GM19025 (cell line): ENCODE measurements around the gene ZBTB33.

ENCODE experiments used
- ATAC-seq: cut with Tn5 transposase; IDR thresholded peaks from one replicate; pipeline ENCODE4 v1.9.1; 2021; ENCODE audit warnings: mild to moderate bottlenecking, low read depth, moderate library complexity; ENCODE audit not compliant: unreplicated experiment

Gene ZBTB33

DNA sequence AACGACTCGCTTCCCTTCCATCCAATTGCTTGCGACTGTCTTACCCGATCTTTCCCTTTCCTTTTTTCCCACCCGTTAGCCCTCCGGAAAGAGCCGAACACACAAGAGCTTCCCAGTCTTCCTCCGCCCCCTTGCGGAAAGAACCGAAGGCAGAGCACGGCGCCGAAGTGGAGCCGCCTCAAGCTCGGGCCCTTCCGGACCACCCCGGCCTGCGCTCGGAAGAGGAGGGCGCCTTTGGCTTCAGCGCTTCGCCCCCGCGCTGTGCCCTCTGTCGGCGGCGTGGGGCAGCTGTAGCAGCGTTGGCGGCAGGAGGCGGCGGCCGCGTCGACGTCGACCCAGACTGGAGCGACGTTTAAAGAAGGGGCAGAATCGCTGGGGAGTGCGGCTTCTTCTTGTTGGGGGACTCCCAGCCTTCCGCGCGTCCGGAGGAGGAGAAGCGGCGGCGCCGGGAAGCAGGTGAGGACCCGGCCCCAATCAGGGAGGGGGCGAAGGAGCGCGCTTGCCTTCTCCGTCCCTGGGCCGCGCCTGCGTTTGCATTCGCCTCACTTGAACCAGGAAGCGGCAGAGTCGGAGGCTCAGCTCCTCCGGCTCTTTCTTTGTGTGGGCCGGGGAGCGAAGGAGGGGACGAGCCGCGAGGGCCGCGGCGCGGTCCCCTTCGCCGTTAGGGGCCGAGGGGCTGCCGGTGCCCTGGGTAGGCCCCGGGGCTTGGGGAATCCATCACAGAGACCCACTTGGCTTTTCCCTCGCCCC lies at the start of gene ZBTB33:
Gene ZBTB33 (plus strand): TSS at position 291 of the 750 bp plus-strand sequence. CDS start 2,604 bp downstream, outside the sequence.
- peak; percentile 98 for ATAC-seq

DNA sequence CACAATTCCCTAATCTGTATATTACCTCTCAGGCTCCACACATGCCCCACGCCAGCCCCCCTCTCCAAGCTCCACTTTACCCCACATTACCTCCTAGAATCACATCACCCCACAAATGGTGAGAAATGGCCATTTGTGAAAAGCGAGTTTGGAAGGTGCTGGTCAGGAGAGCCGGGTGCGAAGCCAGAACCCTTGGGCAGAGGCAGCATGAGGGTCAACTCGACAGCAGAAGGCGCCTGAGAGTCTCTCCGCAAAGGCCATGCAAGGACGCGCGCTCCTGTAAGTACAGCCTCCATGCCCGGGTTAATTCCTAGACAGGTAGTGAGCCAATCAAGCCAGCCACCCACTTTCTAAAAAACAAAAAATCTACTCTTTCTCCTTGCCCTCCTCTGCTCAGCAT lies 49.8 kb upstream of the ZBTB33 start:
- no peak for ATAC-seq

DNA sequence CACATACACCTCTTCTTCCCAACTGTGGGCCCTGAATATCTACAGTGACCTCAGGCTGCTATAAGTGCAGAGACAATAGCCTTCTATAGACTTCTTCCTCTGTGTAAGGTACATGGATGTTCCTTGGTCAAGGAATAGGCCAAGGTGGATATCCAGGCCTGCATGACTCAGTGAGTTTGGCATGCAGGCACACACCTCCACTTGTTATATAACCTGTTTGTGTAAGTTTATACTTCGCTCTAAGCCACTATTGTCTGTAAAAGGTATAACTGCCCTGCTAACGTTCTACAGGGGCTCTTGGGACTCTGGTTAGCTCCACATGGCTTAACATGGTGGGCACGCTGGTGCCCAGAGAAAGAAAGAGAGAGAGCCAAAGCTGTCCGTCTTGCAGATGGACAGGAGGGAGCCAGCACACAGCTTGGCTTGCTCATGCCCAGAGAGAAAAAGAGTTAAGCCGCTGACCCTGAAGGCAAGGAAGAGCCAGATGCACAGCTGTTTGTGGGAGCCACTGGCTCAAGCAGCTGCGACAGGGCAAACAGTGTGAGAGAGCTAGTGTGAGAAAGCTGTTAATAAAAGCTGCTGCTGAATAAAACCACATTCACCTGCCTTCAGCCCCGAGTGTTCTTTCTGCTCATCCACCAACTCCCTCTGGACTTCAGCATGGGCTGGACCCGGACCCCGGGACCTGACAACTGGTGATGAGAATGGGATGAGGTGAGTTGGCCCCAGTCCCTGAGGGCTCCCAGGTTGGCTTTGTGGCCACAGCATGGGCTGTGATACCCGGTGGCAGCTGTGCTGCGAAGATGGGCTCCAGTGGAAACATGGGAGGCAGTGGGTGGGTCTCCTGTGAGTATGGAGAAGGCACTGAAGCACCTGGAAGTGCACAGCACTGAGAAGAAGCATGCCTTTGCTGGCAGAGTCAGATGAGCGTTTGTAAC lies 44.5 kb upstream of the ZBTB33 start:
- no peak for ATAC-seq

DNA sequence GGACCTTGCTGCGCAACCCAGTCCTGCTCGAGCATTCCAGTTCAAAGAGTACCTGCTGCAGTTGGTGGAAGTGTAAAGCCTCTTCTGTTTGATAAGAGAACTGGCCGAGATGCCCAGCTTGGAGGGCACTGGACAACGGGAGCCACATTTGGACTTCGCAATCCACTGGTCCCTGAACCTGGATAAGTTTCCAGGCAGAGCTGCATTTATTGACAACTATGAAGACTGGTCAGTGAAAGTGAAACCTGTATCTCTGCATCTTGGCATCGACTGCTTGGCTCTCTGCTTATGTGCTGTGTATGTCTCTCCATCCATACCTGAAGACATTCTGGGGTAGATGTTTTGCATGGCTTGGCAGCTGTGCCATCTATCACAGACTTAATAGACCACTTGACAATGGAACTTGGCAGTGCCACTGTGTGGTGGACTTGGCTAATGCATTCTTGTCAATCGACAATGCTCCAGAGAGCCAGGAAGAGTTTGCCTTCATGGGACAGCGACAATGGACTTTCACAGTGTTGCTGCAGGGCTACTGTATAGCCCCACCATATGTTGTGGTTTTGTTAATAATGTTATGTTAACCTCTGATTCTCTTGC lies 43.5 kb upstream of the ZBTB33 start:
- no peak for ATAC-seq

DNA sequence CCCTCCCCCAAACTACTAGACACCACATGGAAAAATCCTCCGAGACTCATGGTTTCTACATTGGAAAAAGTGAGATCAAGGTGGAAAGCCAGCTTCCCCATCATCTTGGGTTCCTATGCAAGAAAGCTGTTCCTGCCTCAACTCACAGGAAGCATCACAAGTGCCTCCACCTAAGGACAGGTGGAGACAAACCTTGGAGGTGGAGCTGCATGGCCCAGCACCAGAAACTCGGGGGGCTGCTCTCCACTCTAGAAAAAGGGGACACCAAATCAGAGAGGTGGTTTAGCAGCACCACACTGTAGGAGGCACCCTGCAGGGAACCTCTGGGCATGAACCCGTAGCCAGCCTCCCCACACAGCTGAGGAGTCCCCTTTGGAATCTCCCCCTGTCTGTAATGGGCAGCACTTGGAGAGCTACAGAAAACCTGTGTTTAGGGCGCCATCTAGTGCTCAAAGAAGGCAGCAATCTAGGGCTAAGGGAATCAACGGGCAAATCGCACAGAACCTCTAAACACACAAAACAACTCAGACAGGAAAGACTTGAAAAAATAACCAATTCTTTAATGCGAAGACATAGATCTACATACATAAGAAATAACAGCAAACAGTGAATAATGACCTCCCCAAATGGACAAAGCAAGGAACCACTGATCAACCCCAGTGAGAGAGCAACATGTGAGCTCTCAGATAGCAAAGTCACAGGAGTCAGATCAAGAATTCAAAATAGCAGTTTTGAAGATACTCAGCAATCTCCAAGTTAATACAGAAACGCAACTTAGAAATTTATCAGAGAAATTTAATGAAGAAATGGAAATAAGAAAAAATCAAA lies 37.0 kb upstream of the ZBTB33 start:
- no peak for ATAC-seq

DNA sequence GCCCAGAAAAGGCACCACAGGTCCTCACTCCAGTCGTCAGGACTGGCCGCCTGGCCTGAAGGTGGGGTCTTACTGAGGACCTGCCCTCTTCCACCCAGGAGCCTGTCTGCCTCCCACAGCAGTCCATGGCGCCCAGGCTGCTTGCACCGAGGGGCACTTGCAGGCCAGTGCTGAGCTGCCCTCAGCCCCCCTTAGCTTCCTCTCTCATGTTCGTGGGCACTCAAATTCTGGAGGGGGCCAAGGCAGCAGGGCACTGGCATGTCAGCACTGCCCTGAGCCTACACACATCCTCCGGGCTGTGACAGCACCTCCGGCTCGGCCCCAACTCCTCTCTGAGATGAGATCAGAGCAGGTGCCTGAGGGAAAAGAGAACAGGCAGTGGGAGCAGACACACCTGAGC lies 27.2 kb upstream of the ZBTB33 start:
- no peak for ATAC-seq

DNA sequence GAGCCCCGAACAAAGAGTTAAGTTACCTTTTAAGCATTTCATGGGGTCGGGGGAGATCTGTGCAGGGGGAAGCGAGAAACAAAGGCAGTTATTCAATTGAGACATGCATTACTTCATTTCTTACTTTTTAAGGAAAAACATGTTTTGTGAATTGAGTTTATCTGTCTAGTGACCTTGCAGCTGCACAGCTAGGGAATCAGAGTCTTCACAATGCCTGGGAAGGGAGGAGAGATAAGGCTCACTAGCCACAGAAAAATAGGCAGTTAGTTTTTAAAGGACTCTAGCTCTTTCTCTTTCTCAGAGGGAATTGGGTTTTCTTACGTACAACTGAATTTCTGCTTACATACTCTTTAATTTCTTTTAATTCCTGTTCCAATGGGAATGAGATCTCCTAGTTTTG lies 26.2 kb upstream of the ZBTB33 start:
- ATAC-seq = no peak

- no peak for ATAC-seq
These were observed 22.3 kb upstream of the ZBTB33 start for GRCh38 chrX:120228187-120228908.

GRCh38 chrX:120235284-120235683 lies 15.3 kb upstream of the ZBTB33 start:
- no peak for ATAC-seq

DNA sequence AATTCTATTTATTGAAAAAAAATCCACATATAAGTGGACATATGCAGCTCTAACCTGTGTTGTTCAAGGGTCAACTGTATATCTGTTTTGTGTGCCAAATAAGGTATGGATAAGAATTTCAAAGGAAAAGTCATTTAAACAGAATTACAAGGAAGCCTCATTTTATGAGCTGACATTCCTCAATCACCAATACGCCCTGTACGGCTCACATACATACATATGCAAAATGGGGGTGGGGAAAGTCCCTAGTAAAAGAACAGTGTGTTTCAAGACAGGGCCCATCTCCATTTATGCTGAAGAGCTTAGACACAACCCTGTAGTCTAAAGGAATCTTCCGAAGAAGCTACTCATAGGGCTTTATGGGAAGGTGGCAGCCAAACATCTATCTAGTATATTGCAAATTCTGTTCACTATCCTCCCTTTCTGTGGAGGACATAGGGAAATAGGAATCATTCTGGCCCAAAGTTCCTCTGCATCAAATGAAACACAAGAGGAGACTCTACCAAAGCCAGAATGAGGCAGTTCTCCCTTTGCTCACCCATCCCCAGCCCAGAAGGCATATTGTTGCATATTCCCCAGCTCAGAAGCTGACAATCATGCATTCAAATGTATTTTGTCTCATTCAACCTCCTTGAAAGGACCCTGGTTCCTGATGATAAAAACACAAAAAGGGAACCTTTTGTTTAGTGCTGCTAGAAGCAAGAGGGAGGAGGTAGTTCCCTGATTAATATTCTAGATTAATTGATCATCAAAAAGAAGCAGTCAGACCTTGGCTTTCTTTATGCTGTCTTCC lies 13.7 kb upstream of the ZBTB33 start:
- no peak for ATAC-seq

DNA sequence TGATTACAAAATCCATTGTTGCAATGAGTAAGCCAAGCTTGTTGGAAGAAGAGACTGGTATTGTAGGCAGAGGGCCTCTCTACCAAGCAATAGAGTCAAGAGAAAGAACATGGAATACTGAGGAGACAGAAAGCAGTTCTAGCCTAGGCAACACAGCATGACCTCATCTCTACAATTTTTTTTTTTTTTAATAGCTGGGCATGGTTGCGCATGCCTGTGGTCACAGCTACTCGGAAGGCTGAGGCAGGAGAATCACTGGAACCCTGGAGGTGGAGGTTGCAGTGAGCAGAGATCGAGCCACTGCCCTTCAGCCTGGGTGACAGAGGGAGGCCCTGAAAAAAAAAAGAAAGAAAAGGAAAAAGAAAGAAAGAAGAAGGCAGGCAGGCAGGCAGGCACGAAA lies 11.7 kb upstream of the ZBTB33 start:
- no peak for ATAC-seq

DNA sequence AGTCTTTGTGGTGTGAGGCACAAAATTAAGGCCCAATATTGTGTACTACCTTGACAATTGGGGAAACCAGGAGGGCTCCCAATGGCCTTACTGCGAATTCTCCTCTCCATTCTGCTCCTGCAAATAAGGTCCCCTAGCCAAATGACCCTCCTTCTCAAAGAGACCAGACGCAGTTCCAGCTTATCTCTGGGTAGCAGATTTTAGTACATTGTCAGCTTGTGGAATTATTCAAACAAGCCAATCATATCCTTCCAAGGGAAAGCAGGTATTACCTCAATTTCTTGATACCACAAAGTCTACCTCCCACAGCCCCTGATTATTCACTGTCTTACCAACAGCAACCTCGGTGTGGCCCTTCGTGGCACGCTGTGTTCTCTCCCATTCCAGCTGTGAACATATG lies 7.8 kb upstream of the ZBTB33 start:
- no peak for ATAC-seq

- no peak for ATAC-seq
These were observed 6.2 kb upstream of the ZBTB33 start for GRCh38 chrX:120244395-120244734.

GRCh38 chrX:120244735-120245498 lies 5.7 kb upstream of the ZBTB33 start:
- peak; percentile 72 for ATAC-seq

- no peak for ATAC-seq
These were observed 929 bp downstream of the ZBTB33 start for GRCh38 chrX:120251471-120252011.

DNA sequence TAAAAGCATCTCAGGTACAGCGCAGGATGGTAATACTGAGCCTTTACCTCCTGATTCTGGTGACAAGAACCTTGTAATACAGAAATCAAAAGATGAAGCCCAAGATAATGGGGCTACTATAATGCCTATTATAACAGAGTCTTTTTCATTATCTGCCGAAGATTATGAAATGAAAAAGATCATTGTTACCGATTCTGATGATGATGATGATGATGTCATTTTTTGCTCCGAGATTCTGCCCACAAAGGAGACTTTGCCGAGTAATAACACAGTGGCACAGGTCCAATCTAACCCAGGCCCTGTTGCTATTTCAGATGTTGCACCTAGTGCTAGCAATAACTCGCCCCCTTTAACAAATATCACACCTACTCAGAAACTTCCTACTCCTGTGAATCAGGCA lies 3.2 kb downstream of the ZBTB33 start:
- ATAC-seq = no peak

DNA sequence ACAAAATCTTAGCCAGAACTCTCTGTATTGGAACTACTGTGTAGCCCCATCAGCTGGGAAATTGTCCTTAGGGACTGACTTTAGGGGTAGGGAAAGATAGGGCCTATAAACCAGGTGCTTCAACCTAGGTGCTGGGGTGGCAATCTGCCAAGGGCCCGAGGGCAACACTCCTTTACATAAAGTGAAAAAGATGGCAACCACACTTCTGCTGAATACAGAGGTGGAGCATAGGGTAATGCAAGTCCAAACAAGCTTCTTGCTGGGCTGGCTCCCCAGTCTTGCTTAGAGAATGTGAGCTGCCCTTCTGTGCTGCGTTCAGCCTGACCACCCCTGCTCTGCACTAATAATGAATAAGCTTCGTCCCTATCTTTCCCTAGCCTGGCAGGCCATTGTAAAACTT lies 9.8 kb downstream of the ZBTB33 start:
- ATAC-seq = no peak
